ENCODE data around the gene SETD1A. TPM values are rescaled to one million over a fixed set of nuclear protein-coding genes. Genes with fewer than 3 reads are reported as not detected.

Gene SETD1A
- 10 to 100 TPM in 1 of 2 donors, 1 to 10 TPM in 1; 10.0 to 29.1 TPM for total RNA-seq

- intact Hi-C loops (cut with DNase I): loop anchor here (10.0 kb wide), 1 partner anchor 757 kb away; a partner anchor contains a TSS
- peak within 1 kb of the TSS; percentile 79 to 86 for H3K4me3 ChIP-seq
- no peaks in the 10 kb centered on the region for H3K27me3 ChIP-seq (replicated peaks; ENCODE audit: insufficient read depth)
- H3K9me3 ChIP-seq: no peaks in the 10 kb centered on the region
- 0% methylated on average over 69 of the region's 85 CpGs for WGBS
- peak; percentile 95 for DNase-seq (ENCODE audit: low spot score)
- H3K36me3 ChIP-seq: peaks cover 10 to 19% of the 10 kb centered on the region in 2 donors
- TF ChIP-seq POLR2AphosphoS5 (IDR thresholded peaks at IDR 0.05): peak; percentile 80
- TF ChIP-seq POLR2A (IDR thresholded peaks at IDR 0.05): peak; percentile 21
- peak in 2 of 4 experiments; percentile 4 to 31 for TF ChIP-seq CTCF (IDR thresholded peaks at IDR 0.05)
- H3K27ac ChIP-seq: peak within 1 kb of the TSS; percentile 94 to 97
- H3K4me1 ChIP-seq (replicated peaks): peaks cover 11% of the 10 kb centered on the region
Observed at GRCh38 chr16:30957456-30958174, at the start of gene SETD1A. SETD1A (plus strand) TSS chr16:30957754; CDS start chr16:30958732, 978 bp downstream.

GRCh38 chr16:30910427-30911029 is 47.0 kb upstream of the SETD1A start:
- intact Hi-C loops (cut with DNase I): no loop called here
- no peak overlapping the region for H3K27ac ChIP-seq
- no peak for DNase-seq (ENCODE audit: low spot score)
- no peaks in the 10 kb centered on the region for H3K4me1 ChIP-seq (replicated peaks)
- WGBS: 59% methylated on average over 18 of the region's 18 CpGs
- H3K36me3 ChIP-seq: no peaks in the 10 kb centered on the region
- H3K4me3 ChIP-seq: no peak overlapping the region
- TF ChIP-seq CTCF (IDR thresholded peaks at IDR 0.05) (no peak), POLR2AphosphoS5 (IDR thresholded peaks at IDR 0.05) (no peak), POLR2A (IDR thresholded peaks at IDR 0.05) (no peak)
- no peaks in the 10 kb centered on the region for H3K9me3 ChIP-seq
- no peaks in the 10 kb centered on the region for H3K27me3 ChIP-seq (replicated peaks; ENCODE audit: insufficient read depth)

GRCh38 chr16:30912794-30913412 is 44.7 kb upstream of the SETD1A start:
- H3K27me3 ChIP-seq (replicated peaks; ENCODE audit: insufficient read depth): no peaks in the 10 kb centered on the region
- H3K9me3 ChIP-seq: no peaks in the 10 kb centered on the region
- no peak overlapping the region for H3K4me3 ChIP-seq
- 90% methylated on average over 6 of the region's 6 CpGs for WGBS
- H3K4me1 ChIP-seq (replicated peaks): no peaks in the 10 kb centered on the region
- TF ChIP-seq POLR2AphosphoS5 (IDR thresholded peaks at IDR 0.05) (no peak), CTCF (IDR thresholded peaks at IDR 0.05) (no peak), POLR2A (IDR thresholded peaks at IDR 0.05) (no peak)
- no peak for DNase-seq (ENCODE audit: low spot score)
- H3K36me3 ChIP-seq: no peaks in the 10 kb centered on the region
- intact Hi-C loops (cut with DNase I): no loop called here
- H3K27ac ChIP-seq: no peak overlapping the region

- no peak for TF ChIP-seq CTCF (IDR thresholded peaks at IDR 0.05)
- TF ChIP-seq POLR2A (IDR thresholded peaks at IDR 0.05): no peak
- no peak for TF ChIP-seq POLR2AphosphoS5 (IDR thresholded peaks at IDR 0.05)
- no peak overlapping the region for H3K27ac ChIP-seq
- intact Hi-C loops (cut with DNase I): no loop called here
- DNase-seq (ENCODE audit: low spot score): no peak
- H3K36me3 ChIP-seq: no peaks in the 10 kb centered on the region
- WGBS: 97% methylated on average over 3 of the region's 3 CpGs
- H3K4me1 ChIP-seq (replicated peaks): no peaks in the 10 kb centered on the region
- H3K4me3 ChIP-seq: no peak overlapping the region
- no peaks in the 10 kb centered on the region for H3K27me3 ChIP-seq (replicated peaks; ENCODE audit: insufficient read depth)
- H3K9me3 ChIP-seq: no peaks in the 10 kb centered on the region
Observed at GRCh38 chr16:30914830-30915229, 42.7 kb upstream of the SETD1A start.
